ENCODE data around the gene BDKRB1.
A peak's percentile ranks its signal among the peaks of the same experiment; 100 is the strongest.

BDKRB1 gene

DNA sequence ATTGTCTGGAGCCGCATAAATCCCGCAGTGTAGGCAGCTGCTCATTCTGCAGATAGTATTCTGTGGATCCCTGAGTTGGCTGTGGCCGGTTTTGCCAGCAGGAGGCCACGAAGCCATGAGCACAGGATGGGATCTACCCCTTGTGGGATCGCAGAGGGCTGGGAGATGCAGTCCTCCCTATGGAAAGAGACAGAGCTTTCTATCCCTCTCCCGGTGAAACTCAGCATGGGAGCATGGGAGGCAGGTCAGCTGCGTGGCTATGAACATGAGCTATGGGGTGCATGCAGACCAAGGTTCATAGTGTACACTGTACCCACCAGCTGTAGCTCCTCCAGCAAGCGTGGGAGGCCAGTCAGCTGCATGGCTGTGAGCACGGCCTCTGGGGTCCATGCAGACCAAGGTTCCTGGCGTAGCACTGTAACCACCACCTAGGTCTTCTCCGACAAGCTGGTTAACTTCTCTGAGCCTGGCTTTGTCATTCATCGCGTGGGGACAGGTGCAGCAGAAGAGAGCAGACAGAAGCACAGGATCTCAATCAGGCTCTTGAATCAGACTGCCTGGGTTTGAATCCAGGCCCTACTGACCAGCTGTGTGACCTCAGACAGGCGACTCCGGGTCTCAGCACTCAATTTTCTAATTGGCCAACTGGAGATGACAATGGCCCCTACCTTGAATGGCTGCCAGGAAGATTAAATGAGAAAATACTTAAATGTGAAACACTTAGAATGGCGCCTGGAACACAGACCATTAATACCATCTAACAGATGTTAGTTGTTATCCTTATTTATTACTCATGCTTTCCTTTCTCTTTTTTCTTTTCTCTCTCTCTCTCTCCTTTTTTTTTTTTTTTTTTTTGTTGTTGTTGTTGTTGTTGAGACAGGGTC is 6.0 kb downstream of the BDKRB1 start:
- no peaks in the 10 kb centered on the region for H3K36me3 ChIP-seq (ENCODE audit: control insufficient read depth in 1 of 2, insufficient read depth in 2 of 2, low read length in 2 of 2)
- H3K9me3 ChIP-seq (ENCODE audit: control insufficient read depth in 1 of 2, low read length in 2 of 2) = peaks cover 0 to 5% of the 10 kb centered on the region in 2 donors
- no peak overlapping the region for H3K27ac ChIP-seq (ENCODE audit: low read length)
- H3K4me1 ChIP-seq (ENCODE audit: control insufficient read depth in 1 of 2, insufficient read depth in 2 of 2, low read length in 2 of 2) = peaks cover 6 to 14% of the 10 kb centered on the region in 2 donors
- H3K27me3 ChIP-seq (ENCODE audit: low read depth, low read length) = no peaks in the 10 kb centered on the region
- no peak overlapping the region for H3K4me3 ChIP-seq (ENCODE audit: low read depth in 1 of 2, low read length in 2 of 2)

DNA sequence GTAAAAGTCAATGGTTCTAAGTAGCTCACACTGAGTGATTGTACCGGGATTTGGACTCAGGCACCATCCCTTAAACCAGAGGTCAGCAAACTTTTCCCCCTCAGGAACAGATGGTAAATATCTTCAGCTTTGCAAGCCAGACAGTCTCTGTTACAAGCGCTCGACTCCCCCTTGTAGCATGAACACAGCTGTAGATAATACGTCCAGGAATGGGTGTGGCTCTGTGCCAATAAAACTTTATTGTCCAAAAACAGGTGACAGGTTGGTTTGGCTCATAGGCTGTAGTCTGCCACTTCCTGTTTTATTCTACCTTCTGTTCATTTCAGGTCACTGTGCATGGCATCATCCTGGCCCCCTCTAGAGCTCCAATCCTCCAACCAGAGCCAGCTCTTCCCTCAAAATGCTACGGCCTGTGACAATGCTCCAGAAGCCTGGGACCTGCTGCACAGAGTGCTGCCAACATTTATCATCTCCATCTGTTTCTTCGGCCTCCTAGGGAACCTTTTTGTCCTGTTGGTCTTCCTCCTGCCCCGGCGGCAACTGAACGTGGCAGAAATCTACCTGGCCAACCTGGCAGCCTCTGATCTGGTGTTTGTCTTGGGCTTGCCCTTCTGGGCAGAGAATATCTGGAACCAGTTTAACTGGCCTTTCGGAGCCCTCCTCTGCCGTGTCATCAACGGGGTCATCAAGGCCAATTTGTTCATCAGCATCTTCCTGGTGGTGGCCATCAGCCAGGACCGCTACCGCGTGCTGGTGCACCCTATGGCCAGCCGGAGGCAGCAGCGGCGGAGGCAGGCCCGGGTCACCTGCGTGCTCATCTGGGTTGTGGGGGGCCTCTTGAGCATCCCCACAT is 7.6 kb downstream of the BDKRB1 start:
- H3K27ac ChIP-seq (ENCODE audit: low read length) = no peak overlapping the region
- H3K4me3 ChIP-seq (ENCODE audit: low read depth in 1 of 2, low read length in 2 of 2) = no peak overlapping the region
- peaks cover 0 to 5% of the 10 kb centered on the region in 2 donors for H3K9me3 ChIP-seq (ENCODE audit: control insufficient read depth in 1 of 2, low read length in 2 of 2)
- peaks cover 6 to 14% of the 10 kb centered on the region in 2 donors for H3K4me1 ChIP-seq (ENCODE audit: control insufficient read depth in 1 of 2, insufficient read depth in 2 of 2, low read length in 2 of 2)
- H3K36me3 ChIP-seq (ENCODE audit: control insufficient read depth in 1 of 2, insufficient read depth in 2 of 2, low read length in 2 of 2) = no peaks in the 10 kb centered on the region
- H3K27me3 ChIP-seq (ENCODE audit: low read depth, low read length) = no peaks in the 10 kb centered on the region

DNA sequence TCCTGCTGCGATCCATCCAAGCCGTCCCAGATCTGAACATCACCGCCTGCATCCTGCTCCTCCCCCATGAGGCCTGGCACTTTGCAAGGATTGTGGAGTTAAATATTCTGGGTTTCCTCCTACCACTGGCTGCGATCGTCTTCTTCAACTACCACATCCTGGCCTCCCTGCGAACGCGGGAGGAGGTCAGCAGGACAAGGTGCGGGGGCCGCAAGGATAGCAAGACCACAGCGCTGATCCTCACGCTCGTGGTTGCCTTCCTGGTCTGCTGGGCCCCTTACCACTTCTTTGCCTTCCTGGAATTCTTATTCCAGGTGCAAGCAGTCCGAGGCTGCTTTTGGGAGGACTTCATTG is 8.2 kb downstream of the BDKRB1 start:
- H3K27me3 ChIP-seq (ENCODE audit: low read depth, low read length) = no peaks in the 10 kb centered on the region
- H3K4me1 ChIP-seq (ENCODE audit: control insufficient read depth in 1 of 2, insufficient read depth in 2 of 2, low read length in 2 of 2) = peaks cover 6 to 16% of the 10 kb centered on the region in 2 donors
- no peak overlapping the region for H3K27ac ChIP-seq (ENCODE audit: low read length)
- no peaks in the 10 kb centered on the region for H3K36me3 ChIP-seq (ENCODE audit: control insufficient read depth in 1 of 2, insufficient read depth in 2 of 2, low read length in 2 of 2)
- no peak overlapping the region for H3K4me3 ChIP-seq (ENCODE audit: low read depth in 1 of 2, low read length in 2 of 2)
- peaks cover 0 to 5% of the 10 kb centered on the region in 2 donors for H3K9me3 ChIP-seq (ENCODE audit: control insufficient read depth in 1 of 2, low read length in 2 of 2)

DNA sequence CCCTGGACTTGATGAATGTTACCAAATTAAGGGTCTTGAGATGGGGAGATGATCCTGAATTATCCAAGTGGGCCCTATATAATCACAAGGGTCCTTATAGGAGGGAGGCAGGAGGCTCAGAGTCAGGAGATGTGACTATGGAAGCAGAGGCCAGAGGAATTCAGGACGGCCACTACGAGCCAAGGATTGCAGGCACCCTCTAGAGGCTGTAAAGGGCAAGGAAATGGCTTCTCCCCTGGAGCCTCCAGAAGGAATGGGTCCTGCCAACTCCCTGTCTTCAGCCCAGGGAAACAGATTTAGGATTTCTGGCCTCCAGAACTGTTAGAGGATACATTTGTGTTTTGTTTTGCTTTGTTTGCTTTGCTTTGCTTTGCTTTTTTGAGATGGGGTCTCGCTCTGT is 8.8 kb downstream of the BDKRB1 start:
- peaks cover 0 to 1% of the 10 kb centered on the region in 2 donors for H3K9me3 ChIP-seq (ENCODE audit: control insufficient read depth in 1 of 2, low read length in 2 of 2)
- H3K4me1 ChIP-seq (ENCODE audit: control insufficient read depth in 1 of 2, insufficient read depth in 2 of 2, low read length in 2 of 2) = peaks cover 6 to 23% of the 10 kb centered on the region in 2 donors
- H3K27ac ChIP-seq (ENCODE audit: low read length) = no peak overlapping the region
- no peak overlapping the region for H3K4me3 ChIP-seq (ENCODE audit: low read depth in 1 of 2, low read length in 2 of 2)
- H3K36me3 ChIP-seq (ENCODE audit: control insufficient read depth in 1 of 2, insufficient read depth in 2 of 2, low read length in 2 of 2) = no peaks in the 10 kb centered on the region
- no peaks in the 10 kb centered on the region for H3K27me3 ChIP-seq (ENCODE audit: low read depth, low read length)

DNA sequence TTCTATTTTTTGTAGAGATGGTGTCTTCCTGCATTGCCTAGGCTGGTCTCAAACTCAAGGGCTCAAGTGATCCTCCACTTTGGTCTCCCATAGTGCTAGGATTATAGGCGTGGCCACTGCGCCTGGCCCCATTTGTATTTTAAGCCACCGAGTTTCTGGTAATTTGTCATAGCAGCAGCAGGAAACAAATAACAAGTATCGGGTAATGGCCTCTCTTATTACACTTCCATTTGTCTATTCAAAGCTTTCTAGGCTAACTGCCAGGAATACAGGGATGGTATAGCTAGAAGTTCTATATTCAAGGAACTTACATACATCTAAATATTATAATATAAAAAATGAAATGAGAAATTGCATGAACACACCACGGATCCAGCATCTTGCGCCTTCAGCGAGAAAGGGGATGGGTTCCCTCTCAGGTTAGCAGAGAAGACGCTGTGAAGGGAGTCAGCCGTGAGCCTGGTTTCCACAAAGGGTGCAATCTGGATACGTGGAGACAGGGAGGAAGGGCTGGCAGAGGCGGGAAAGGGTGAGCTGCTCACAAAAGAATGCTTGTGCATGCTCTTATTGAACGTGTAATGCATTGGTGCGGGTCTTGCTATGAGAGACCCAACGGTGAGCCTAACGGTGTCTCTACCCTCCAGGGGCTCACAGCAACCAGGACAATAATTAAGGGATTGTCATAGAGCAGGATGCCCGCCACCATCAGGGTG is 9.5 kb downstream of the BDKRB1 start:
- no peaks in the 10 kb centered on the region for H3K27me3 ChIP-seq (ENCODE audit: low read depth, low read length)
- H3K4me1 ChIP-seq (ENCODE audit: control insufficient read depth in 1 of 2, insufficient read depth in 2 of 2, low read length in 2 of 2) = peaks cover 6 to 24% of the 10 kb centered on the region in 2 donors
- no peak overlapping the region for H3K27ac ChIP-seq (ENCODE audit: low read length)
- H3K36me3 ChIP-seq (ENCODE audit: control insufficient read depth in 1 of 2, insufficient read depth in 2 of 2, low read length in 2 of 2) = no peaks in the 10 kb centered on the region
- H3K9me3 ChIP-seq (ENCODE audit: control insufficient read depth in 1 of 2, low read length in 2 of 2) = no peaks in the 10 kb centered on the region
- no peak overlapping the region for H3K4me3 ChIP-seq (ENCODE audit: low read depth in 1 of 2, low read length in 2 of 2)

DNA sequence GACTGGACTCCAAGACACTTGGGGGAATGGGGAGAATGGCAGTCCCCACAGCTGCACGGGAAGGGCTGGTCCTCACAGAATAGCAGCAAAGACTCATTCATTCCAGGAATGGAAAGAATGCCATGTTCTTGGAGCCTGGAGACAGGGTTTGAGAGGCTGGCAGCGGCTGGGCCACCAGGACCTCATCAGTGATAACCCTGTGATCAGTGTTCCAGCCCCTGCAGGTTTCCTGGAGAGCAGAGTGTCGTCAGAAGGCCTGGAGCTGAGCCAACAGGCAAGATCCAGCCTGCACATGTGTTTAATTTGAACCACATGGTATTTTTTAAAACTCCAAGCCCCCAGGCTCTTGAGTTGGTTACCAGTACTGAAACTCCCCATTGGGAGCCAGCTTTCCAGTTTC is 11.3 kb downstream of the BDKRB1 start:
- Histone ChIP-seq H3K27me3 (ENCODE audit: low read depth, low read length) (no peaks in the 10 kb centered on the region), H3K27ac (ENCODE audit: low read length) (no peak overlapping the region), H3K36me3 (ENCODE audit: control insufficient read depth in 1 of 2, insufficient read depth in 2 of 2, low read length in 2 of 2) (no peaks in the 10 kb centered on the region), H3K4me1 (ENCODE audit: control insufficient read depth in 1 of 2, insufficient read depth in 2 of 2, low read length in 2 of 2) (peaks cover 0 to 18% of the 10 kb centered on the region in 2 donors), H3K4me3 (ENCODE audit: low read depth in 1 of 2, low read length in 2 of 2) (no peak overlapping the region), H3K9me3 (ENCODE audit: control insufficient read depth in 1 of 2, low read length in 2 of 2) (peaks cover 0 to 5% of the 10 kb centered on the region in 2 donors)

DNA sequence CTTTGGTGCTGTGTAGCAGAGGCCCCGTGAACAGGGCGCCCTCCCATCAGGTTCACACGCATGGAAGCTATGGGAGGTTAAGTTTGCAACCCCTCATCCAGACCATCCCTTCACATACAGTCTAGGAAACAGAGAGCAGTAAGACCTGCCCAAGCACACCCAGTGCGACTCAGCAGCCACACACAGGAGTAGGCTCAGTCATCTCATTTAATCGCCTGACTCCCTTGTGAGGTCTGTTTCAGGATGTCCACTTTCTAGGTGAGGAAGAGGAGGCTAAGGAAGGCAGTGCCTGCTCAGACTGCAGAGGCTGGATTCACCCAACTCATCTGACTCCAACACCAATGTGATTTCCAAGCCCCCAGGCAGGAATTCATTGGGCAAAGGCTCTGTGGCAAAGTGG is 11.9 kb downstream of the BDKRB1 start:
- Histone ChIP-seq H3K27ac (ENCODE audit: low read length) (peak overlapping the region; percentile 61), H3K4me1 (ENCODE audit: control insufficient read depth in 1 of 2, insufficient read depth in 2 of 2, low read length in 2 of 2) (peaks cover 0 to 17% of the 10 kb centered on the region in 2 donors)

DNA sequence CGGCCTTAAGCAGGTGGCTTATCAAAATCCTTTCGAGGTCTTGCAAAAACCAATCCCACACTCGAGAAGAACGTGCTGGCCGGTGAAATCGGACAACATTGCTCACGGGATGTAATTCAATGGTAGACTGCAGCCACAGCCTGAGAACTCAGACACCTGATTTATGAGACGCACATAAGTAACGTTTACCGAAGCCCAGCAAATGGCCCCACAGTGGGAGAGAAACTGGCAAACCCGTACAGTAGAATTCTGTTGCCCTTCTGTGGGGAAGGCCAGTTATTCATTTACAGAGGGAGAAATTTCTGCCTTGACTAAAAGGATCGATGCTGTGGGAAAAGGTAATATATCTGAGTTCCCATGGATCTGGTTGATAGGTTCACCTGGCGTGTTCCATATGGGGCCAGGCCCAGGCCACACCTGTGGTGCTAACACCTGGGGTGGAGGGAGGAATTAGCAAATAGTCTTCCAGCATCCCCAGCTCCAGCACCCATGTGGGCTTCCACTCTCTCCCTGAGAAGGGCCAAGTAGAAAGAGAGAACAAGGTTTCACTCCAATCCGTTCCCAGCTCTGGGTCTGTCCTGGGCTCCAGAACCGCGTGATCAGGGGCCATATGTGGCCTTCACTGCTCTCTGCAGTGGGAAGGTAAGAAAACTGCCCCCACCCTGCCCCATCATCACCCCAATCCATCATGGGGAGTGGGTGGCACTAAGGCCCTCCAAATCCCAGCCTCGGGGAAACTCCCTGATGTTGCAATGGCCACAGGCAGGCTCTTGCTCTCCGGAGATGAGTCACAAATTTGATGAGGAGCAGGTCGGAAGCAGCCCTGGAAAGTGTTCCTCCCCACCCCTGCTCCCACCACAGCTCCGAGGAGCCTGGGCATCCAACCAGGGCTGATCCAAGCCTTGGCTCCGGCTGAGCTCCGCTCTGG is 12.7 kb downstream of the BDKRB1 start:
- Histone ChIP-seq H3K27ac (ENCODE audit: low read length) (peak overlapping the region; percentile 61), H3K4me1 (ENCODE audit: control insufficient read depth in 1 of 2, insufficient read depth in 2 of 2, low read length in 2 of 2) (peaks cover 0 to 17% of the 10 kb centered on the region in 2 donors), H3K9me3 (ENCODE audit: control insufficient read depth in 1 of 2, low read length in 2 of 2) (peaks cover 0 to 5% of the 10 kb centered on the region in 2 donors), H3K27me3 (ENCODE audit: low read depth, low read length) (no peaks in the 10 kb centered on the region), H3K4me3 (ENCODE audit: low read depth in 1 of 2, low read length in 2 of 2) (no peak overlapping the region), H3K36me3 (ENCODE audit: control insufficient read depth in 1 of 2, insufficient read depth in 2 of 2, low read length in 2 of 2) (no peaks in the 10 kb centered on the region)

More for the DNA sequence above, 11.9 kb downstream of the BDKRB1 start:
- Histone ChIP-seq H3K9me3 (ENCODE audit: control insufficient read depth in 1 of 2, low read length in 2 of 2) (peaks cover 0 to 5% of the 10 kb centered on the region in 2 donors), H3K36me3 (ENCODE audit: control insufficient read depth in 1 of 2, insufficient read depth in 2 of 2, low read length in 2 of 2) (no peaks in the 10 kb centered on the region), H3K4me3 (ENCODE audit: low read depth in 1 of 2, low read length in 2 of 2) (no peak overlapping the region), H3K27me3 (ENCODE audit: low read depth, low read length) (no peaks in the 10 kb centered on the region)

DNA sequence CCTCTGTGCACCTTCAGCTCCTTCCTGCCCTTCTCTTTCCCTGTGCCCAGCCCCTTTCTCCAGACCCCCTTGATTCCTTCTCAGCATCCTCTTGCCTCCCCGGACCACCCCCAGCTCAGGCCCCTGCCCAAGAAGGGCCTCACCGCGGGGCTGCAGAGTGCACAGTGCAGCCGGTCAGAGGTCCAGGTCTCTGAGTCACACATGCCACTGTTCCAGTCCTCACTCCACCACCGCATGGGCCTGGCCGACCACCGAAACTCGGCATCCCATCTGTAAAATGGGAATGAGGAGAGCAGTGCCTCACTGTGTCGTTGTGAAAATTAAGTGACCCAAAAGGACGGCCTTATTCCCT is 13.3 kb downstream of the BDKRB1 start:
- no peak overlapping the region for H3K27ac ChIP-seq (ENCODE audit: low read length)

DNA sequence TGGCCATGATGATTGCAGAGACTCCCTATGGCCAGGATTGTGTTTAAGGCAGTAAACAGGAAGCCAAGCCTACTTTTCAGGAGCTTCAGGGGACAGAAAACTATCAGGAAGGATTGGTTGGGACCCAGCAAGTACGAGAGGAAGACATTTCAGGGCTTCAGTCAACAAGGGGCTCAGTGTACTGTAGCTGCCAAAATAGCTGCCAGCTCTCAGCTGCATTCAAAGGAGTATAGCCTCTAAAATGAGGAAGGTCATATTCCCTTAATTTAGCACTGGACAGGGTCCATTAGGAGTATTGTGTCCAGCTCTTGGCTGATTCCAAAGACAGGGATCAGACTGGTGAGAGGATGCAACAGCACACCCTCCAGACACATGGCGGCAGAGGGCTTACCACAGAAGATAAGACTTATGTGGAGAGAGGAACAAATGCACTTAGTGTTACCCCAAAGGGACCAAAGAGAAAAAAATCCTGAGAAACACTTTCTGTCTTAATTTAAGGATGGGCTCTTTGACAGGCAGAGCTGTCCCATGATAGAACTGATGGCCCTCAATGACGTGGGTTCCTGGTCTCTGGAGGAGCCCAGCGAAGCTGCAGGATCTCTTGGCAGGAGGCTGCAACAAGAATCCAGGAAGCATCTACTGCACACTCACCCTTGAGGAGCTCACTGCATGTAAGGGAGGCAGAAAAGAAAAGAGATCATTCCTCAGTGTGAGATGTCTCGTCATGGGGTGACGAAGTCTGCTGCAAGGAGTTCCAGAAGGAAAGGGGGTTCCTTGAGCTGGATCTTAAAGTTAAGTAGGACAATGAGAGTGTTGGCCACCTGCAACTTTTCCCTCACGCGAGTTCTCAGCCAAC is 14.8 kb downstream of the BDKRB1 start:
- Histone ChIP-seq H3K36me3 (ENCODE audit: control insufficient read depth in 1 of 2, insufficient read depth in 2 of 2, low read length in 2 of 2) (no peaks in the 10 kb centered on the region), H3K27me3 (ENCODE audit: low read depth, low read length) (no peaks in the 10 kb centered on the region), H3K4me3 (ENCODE audit: low read depth in 1 of 2, low read length in 2 of 2) (no peak overlapping the region), H3K4me1 (ENCODE audit: control insufficient read depth in 1 of 2, insufficient read depth in 2 of 2, low read length in 2 of 2) (peaks cover 0 to 18% of the 10 kb centered on the region in 2 donors), H3K9me3 (ENCODE audit: control insufficient read depth in 1 of 2, low read length in 2 of 2) (peaks cover 0 to 5% of the 10 kb centered on the region in 2 donors), H3K27ac (ENCODE audit: low read length) (no peak overlapping the region)

More for the DNA sequence above, 13.3 kb downstream of the BDKRB1 start:
- Histone ChIP-seq H3K36me3 (ENCODE audit: control insufficient read depth in 1 of 2, insufficient read depth in 2 of 2, low read length in 2 of 2) (no peaks in the 10 kb centered on the region), H3K4me1 (ENCODE audit: control insufficient read depth in 1 of 2, insufficient read depth in 2 of 2, low read length in 2 of 2) (peaks cover 0 to 17% of the 10 kb centered on the region in 2 donors), H3K4me3 (ENCODE audit: low read depth in 1 of 2, low read length in 2 of 2) (no peak overlapping the region), H3K9me3 (ENCODE audit: control insufficient read depth in 1 of 2, low read length in 2 of 2) (peaks cover 0 to 5% of the 10 kb centered on the region in 2 donors), H3K27me3 (ENCODE audit: low read depth, low read length) (no peaks in the 10 kb centered on the region)
